Caco-2 (cell line): Measurements from ENCODE around the gene DYNC1H1. TPM values are rescaled to one million over a fixed set of nuclear protein-coding genes. Genes with fewer than 3 reads are reported as not detected.

Source experiments
- Bru-seq: library from RNA; stranded (reverse); fragments of 400-500 nt; gene quantifications from one replicate; lab custom pipeline; 2021; lab: Mats Ljungman, UMichigan
- BruChase-seq, 2 experiments: library from RNA; stranded (reverse); fragments of 400-500 nt; gene quantifications; one replicate each; lab custom pipeline; 2021; lab: Mats Ljungman, UMichigan
- BruUV-seq: library from RNA; stranded (reverse); fragments of 400-500 nt; replicated peaks from 2 replicates; lab custom pipeline; 2021; lab: Mats Ljungman, UMichigan
- CTCF ChIA-PET: fragments of 300-600 bp; sonication (Branson Sonifier 250); formaldehyde crosslinking; loops from one replicate; lab custom pipeline; 2022; ENCODE audit warnings: antibody characterized with exemption; lab: Charles Lee
- POLR2A ChIA-PET: fragments of 300-600 bp; sonication (Branson Sonifier 250); formaldehyde crosslinking; loops from one replicate; lab custom pipeline; 2022; ENCODE audit warnings: antibody characterized with exemption; lab: Charles Lee
- DNase-seq, 2 experiments: peaks; one replicate each; pipeline versions ENCODE4 v3.0.0 to v3.0.0-alpha.2; 2020 to 2022
- H3K27me3 ChIP-seq: replicated peaks from 2 replicates; pipeline ENCODE4 v1.6.0; 2011; ENCODE audit warnings: low read length; ENCODE audit not compliant: control insufficient read depth, insufficient read depth
- H3K36me3 ChIP-seq: 2 replicates; pipeline ENCODE4 v1.5.1; 2011; ENCODE audit warnings: low read length; ENCODE audit not compliant: control insufficient read depth, insufficient read depth
- H3K4me1 ChIP-seq: fragments of 250-450 bp; sonication (Bioruptor Pico); 2 replicates; pipeline ENCODE4 v1.5.1; 2020; ENCODE audit warnings: mild to moderate bottlenecking
- H3K4me3 ChIP-seq: 2 replicates; pipeline ENCODE4 v1.5.1; 2011; ENCODE audit warnings: low read depth, mild to moderate bottlenecking, control low read depth, low read length
- H3K9me3 ChIP-seq: fragments of 250-450 bp; sonication (Bioruptor Pico); 2 replicates; pipeline ENCODE4 v1.5.1; 2020; ENCODE audit warnings: mild to moderate bottlenecking, moderate library complexity
- H3K27ac Mint-ChIP-seq: one replicate; pipeline ENCODE4 v1.8.0; 2022; ENCODE audit warnings: mixed read lengths; ENCODE audit not compliant: unreplicated experiment
- H3K27me3 Mint-ChIP-seq: one replicate; pipeline ENCODE4 v1.8.0; 2022; ENCODE audit warnings: mixed read lengths; ENCODE audit not compliant: insufficient read depth, unreplicated experiment
- H3K36me3 Mint-ChIP-seq: one replicate; pipeline ENCODE4 v1.8.0; 2022; ENCODE audit warnings: mild to moderate bottlenecking, mixed read lengths; ENCODE audit not compliant: insufficient read depth, unreplicated experiment
- H3K4me1 Mint-ChIP-seq: one replicate; pipeline ENCODE4 v1.8.0; 2022; ENCODE audit warnings: low read depth, mixed read lengths; ENCODE audit not compliant: unreplicated experiment
- H3K4me3 Mint-ChIP-seq: one replicate; pipeline ENCODE4 v1.8.0; 2022; ENCODE audit warnings: mild to moderate bottlenecking, moderate library complexity, mixed read lengths; ENCODE audit not compliant: unreplicated experiment
- H3K9me3 Mint-ChIP-seq: one replicate; pipeline ENCODE4 v1.8.0; 2022; ENCODE audit warnings: mixed read lengths; ENCODE audit not compliant: unreplicated experiment
- intact Hi-C: fragments of 100-400 bp; cut with micrococcal nuclease; formaldehyde crosslinking; loops from one replicate; pipeline ENCODE4 v1.10.0; 2022; ENCODE audit not compliant: unreplicated experiment
- long read RNA-seq: library from polyadenylated mRNA; stranded (forward); transcript quantifications from one replicate; pipeline ENCODE4 v2.0.0, GENCODE V29; 2022
- total RNA-seq: library from RNA; stranded (reverse); gene quantifications from 2 replicates; pipeline ENCODE4 v1.2.3, GENCODE V29; 2022
- TF ChIP-seq, protein P1 (sequence below), 2 experiments: fragments of 200-600 bp in 1 of 2; IDR thresholded peaks; 1 replicate in 1 of 2; 2 replicates in 1 of 2; pipeline versions ENCODE4 v1.5.1 to v1.8.0; 2011 to 2022; ENCODE audit warnings: antibody characterized with exemption in 1 of 2, control low read depth in 1 of 2, inconsistent platforms in 1 of 2, low read depth in 1 of 2, low read length in 1 of 2, mild to moderate bottlenecking in 1 of 2, moderate library complexity in 1 of 2; ENCODE audit not compliant: insufficient read depth in 1 of 2, severe bottlenecking in 1 of 2, unreplicated experiment in 1 of 2

Gene DYNC1H1
- total RNA-seq (349 and 351 TPM in 2 replicates), Bru-seq, nascent RNA (percentile 80 among the genes with signal in this experiment), BruChase-seq, experiment 1, labeled RNA remaining after a 2-hour chase (percentile 90 among the genes with signal in this experiment), BruChase-seq, experiment 2, labeled RNA remaining after a 6-hour chase (percentile 96 among the genes with signal in this experiment)
- long read RNA-seq, partial matches to known transcripts = 52 of 61 reads
- long read RNA-seq, other reads (novel, unspliced or antisense) = 8 of 61 reads

DNA sequence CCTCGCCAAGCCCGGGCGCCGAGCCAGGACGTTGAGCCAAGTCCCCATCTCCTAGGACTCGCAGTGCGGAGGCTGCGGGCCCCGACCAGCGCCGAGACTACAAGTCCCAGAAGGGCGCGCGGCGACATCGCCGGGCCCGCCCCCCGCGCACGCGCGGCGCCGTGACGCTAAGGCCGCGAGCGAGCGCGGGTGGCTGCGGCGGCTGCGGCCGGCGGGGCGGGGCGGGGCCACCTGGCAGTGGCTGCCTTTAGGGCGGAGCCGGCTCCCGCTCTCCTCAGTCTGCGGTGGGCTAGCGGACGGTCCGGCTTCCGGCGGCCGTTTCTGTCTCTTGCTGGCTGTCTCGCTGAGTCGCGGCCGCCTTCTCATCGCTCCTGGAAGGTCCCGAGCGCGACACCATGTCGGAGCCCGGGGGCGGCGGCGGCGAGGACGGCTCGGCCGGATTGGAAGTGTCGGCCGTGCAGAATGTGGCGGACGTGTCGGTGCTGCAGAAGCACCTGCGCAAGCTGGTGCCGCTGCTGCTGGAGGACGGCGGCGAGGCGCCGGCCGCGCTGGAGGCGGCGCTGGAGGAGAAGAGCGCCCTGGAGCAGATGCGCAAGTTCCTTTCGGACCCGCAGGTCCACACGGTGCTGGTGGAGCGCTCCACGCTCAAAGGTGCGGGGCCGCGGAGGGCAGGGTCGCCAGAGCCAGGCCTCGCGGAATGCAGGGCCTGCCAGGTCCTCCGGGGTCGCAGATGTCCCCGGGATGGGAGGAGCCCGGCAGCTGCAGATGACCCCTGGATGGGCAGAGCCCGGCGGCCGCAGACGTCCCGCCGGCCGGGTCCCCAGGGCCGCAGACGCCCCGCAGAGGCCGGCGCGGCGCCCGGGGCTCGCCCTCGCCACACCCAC is at the start of gene DYNC1H1:
DYNC1H1 (plus strand) TSS at position 277 of the 884 bp plus-strand sequence; CDS start at position 396, 119 bp downstream.
- Histone ChIP-seq H3K27me3 (no peaks in the 10 kb centered on the region), H3K36me3 (no peaks in the 10 kb centered on the region), H3K4me3 (peak within 1 kb of the TSS; percentile 84), H3K4me1 (peaks cover 21% of the 10 kb centered on the region), H3K9me3 (no peaks in the 10 kb centered on the region)
- H3K36me3 Mint-ChIP-seq = peaks cover 21% of the 10 kb centered on the region
- ChIA-PET CTCF (no interaction called here), POLR2A (no interaction called here)
- DNase-seq = peak; percentile 84 to 93
- H3K27ac Mint-ChIP-seq = peak within 1 kb of the TSS; percentile 42
- H3K4me1 Mint-ChIP-seq = peaks cover 12% of the 10 kb centered on the region
- no TSS peak for BruUV-seq
- peak within 1 kb of the TSS; percentile 79 for H3K4me3 Mint-ChIP-seq
- TF ChIP-seq, protein P1, sequence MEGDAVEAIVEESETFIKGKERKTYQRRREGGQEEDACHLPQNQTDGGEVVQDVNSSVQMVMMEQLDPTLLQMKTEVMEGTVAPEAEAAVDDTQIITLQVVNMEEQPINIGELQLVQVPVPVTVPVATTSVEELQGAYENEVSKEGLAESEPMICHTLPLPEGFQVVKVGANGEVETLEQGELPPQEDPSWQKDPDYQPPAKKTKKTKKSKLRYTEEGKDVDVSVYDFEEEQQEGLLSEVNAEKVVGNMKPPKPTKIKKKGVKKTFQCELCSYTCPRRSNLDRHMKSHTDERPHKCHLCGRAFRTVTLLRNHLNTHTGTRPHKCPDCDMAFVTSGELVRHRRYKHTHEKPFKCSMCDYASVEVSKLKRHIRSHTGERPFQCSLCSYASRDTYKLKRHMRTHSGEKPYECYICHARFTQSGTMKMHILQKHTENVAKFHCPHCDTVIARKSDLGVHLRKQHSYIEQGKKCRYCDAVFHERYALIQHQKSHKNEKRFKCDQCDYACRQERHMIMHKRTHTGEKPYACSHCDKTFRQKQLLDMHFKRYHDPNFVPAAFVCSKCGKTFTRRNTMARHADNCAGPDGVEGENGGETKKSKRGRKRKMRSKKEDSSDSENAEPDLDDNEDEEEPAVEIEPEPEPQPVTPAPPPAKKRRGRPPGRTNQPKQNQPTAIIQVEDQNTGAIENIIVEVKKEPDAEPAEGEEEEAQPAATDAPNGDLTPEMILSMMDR (IDR thresholded peaks at IDR 0.05; ENCODE audit: insufficient read depth in 1 of 2, low read depth in 1 of 2, low read length in 1 of 2, severe bottlenecking in 1 of 2, unreplicated experiment in 1 of 2) = no peak
- no peaks in the 10 kb centered on the region for H3K27me3 Mint-ChIP-seq
- H3K9me3 Mint-ChIP-seq = no peaks in the 10 kb centered on the region
- intact Hi-C loops = loop anchor here (1.0 to 10.0 kb wide), 5 partner anchors 8 to 353 kb away; partner anchors contain the start of gene ZNF839

DNA sequence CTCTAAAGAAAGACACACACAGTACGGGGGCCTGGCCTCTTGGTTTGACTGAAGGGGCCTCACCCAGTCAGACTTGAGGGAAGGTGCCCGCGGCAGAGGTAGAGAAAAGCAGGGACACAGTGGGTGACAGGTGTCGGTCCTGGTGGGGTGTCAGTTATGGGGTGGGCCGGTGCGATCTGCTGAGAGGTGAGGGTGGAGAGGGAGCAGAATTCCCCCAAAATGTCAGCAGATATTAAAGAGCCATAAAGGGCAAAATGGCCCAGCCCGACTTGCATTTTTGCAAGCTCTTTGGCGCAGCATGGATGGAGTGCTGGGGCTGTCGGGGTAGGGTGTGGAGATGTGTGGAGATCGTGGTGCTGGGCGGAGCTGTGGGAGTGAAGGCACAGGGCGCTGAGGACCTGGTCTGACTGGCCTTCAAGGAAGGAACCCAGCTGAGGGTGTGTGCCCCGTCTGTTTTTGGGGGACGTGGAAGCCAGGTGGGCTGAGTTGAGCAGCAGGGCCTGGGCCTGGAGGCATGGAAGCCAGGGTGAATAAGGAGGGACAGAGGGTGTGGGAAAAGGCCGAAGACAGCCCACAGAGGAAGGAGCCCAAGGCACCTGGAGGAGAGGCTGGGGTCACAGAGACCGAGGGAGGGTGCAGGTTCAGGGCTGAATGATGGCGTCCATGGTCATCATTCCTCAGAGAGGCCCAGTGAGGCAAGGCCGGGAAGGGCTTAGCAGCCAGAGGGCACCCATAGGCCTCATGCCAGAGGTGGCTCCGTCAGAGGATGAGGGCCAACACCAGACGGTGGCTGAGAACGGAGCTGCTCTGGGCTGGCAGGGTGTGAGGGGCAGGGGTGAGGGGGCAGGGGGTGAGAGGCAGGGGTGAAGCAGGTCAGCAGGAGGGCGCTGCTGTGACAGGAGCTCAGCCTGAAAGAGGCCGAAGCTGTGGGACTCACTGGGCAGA is 48.2 kb upstream of the DYNC1H1 start:
- ChIA-PET POLR2A (no interaction called here), CTCF (interaction anchor here (0.6 kb wide), 1 partner anchor 145 kb away, joined by 4 read pairs; no protein-coding TSS in a partner anchor)
- H3K4me1 ChIP-seq = no peaks in the 10 kb centered on the region
- no peaks in the 10 kb centered on the region for H3K4me1 Mint-ChIP-seq
- TF ChIP-seq, protein P1 (IDR thresholded peaks at IDR 0.05; ENCODE audit: insufficient read depth in 1 of 2, low read depth in 1 of 2, low read length in 1 of 2, severe bottlenecking in 1 of 2, unreplicated experiment in 1 of 2) = no peak
- peaks cover 16% of the 10 kb centered on the region for H3K36me3 Mint-ChIP-seq
- H3K9me3 ChIP-seq = no peaks in the 10 kb centered on the region
- H3K4me3 Mint-ChIP-seq = no peak overlapping the region
- no peak overlapping the region for H3K4me3 ChIP-seq
- intact Hi-C loops = no loop called here
- H3K36me3 ChIP-seq = no peaks in the 10 kb centered on the region
- peak overlapping the region; percentile 44 for H3K27ac Mint-ChIP-seq
- no peak for DNase-seq
- no peaks in the 10 kb centered on the region for H3K27me3 Mint-ChIP-seq
- no TSS peak for BruUV-seq
- no peaks in the 10 kb centered on the region for H3K9me3 Mint-ChIP-seq
- H3K27me3 ChIP-seq = no peaks in the 10 kb centered on the region
